ENCODE results near the gene EFHB.

GRCh38 chr3:19899264-19899663, 34.8 kb downstream of the EFHB start:
- no peak for TF ChIP-seq CTCF (IDR thresholded peaks at IDR 0.05)
- TF ChIP-seq POLR2A (IDR thresholded peaks at IDR 0.05): no peak
- TF ChIP-seq POLR2AphosphoS5 (IDR thresholded peaks at IDR 0.05): no peak
